HepG2 (cell line): ENCODE data around the gene SLC13A5. TPM values are rescaled to one million over a fixed set of nuclear protein-coding genes. Genes with fewer than 3 reads are reported as not detected.

ENCODE experiments used
- CENPT ChIP-seq: sonication (generic); formaldehyde crosslinking; IDR thresholded peaks from 2 replicates; pipeline ENCODE4 v1.8.0; 2022; ENCODE audit warnings: low read depth, mild to moderate bottlenecking, moderate library complexity, missing genetic modification reagents
- DPF2 ChIP-seq: sonication (generic); formaldehyde crosslinking; IDR thresholded peaks from 2 replicates; pipeline ENCODE4 v1.4.0; 2020; ENCODE audit warnings: mild to moderate bottlenecking, low read depth, missing genetic modification reagents, borderline replicate concordance
- ELF3 ChIP-seq: IDR thresholded peaks from 2 replicates; pipeline ENCODE4 v1.6.1; 2016; ENCODE audit warnings: missing genetic modification reagents, missing compliant biosample characterization
- MED1 ChIP-seq: sonication (generic); formaldehyde crosslinking; IDR thresholded peaks from 2 replicates; pipeline ENCODE4 v1.4.0; 2020; ENCODE audit warnings: missing genetic modification reagents
- NR3C1 ChIP-seq: sonication (generic); formaldehyde crosslinking; IDR thresholded peaks from 2 replicates; pipeline ENCODE4 v1.4.0; 2020; ENCODE audit warnings: missing genetic modification reagents
- PHF8 ChIP-seq: sonication (generic); formaldehyde crosslinking; IDR thresholded peaks from 2 replicates; pipeline ENCODE4 v1.5.0; 2020; ENCODE audit warnings: missing genetic modification reagents
- SMAD9 ChIP-seq: sonication (generic); formaldehyde crosslinking; IDR thresholded peaks from 2 replicates; pipeline ENCODE4 v1.5.1; 2020; ENCODE audit warnings: mild to moderate bottlenecking, missing genetic modification reagents
- TRIM24 ChIP-seq: sonication (generic); formaldehyde crosslinking; IDR thresholded peaks from 2 replicates; pipeline ENCODE4 v1.8.0; 2022; ENCODE audit warnings: mild to moderate bottlenecking, missing genetic modification reagents
- ZFP36L2 ChIP-seq: sonication (generic); formaldehyde crosslinking; IDR thresholded peaks from 2 replicates; pipeline ENCODE4 v1.4.0; 2020; ENCODE audit warnings: missing genetic modification reagents
- ZMYM2 ChIP-seq: sonication (generic); formaldehyde crosslinking; IDR thresholded peaks from 2 replicates; pipeline ENCODE4 v1.8.0; 2022; ENCODE audit warnings: mild to moderate bottlenecking, missing genetic modification reagents
- ZNF12 ChIP-seq: sonication (generic); formaldehyde crosslinking; IDR thresholded peaks from 2 replicates; pipeline ENCODE4 v1.5.0; 2020; ENCODE audit warnings: missing genetic modification reagents
- ZNF335 ChIP-seq: sonication (generic); formaldehyde crosslinking; IDR thresholded peaks from 2 replicates; pipeline ENCODE4 v1.4.0; 2020; ENCODE audit warnings: missing genetic modification reagents
- ZNF615 ChIP-seq: sonication (generic); formaldehyde crosslinking; IDR thresholded peaks from 2 replicates; pipeline ENCODE4 v1.5.0; 2020; ENCODE audit warnings: mild to moderate bottlenecking, missing genetic modification reagents, borderline replicate concordance
- ZNF678 ChIP-seq: sonication (generic); formaldehyde crosslinking; IDR thresholded peaks from 2 replicates; pipeline ENCODE4 v1.4.0; 2020; ENCODE audit warnings: mild to moderate bottlenecking, missing genetic modification reagents
- ZNF703 ChIP-seq: sonication (generic); formaldehyde crosslinking; IDR thresholded peaks from 2 replicates; pipeline ENCODE4 v1.5.1; 2020; ENCODE audit warnings: missing genetic modification reagents, mild to moderate bottlenecking, moderate library complexity, borderline replicate concordance
- ZSCAN30 ChIP-seq: sonication (generic); formaldehyde crosslinking; IDR thresholded peaks from 2 replicates; pipeline ENCODE4 v1.5.0; 2020; ENCODE audit warnings: mild to moderate bottlenecking, missing genetic modification reagents
- polyA plus RNA-seq, 8 experiments: library from polyadenylated mRNA; depleted of rRNA in 3 of 8; stranded (reverse) in 7 of 8; unstranded in 1 of 8; fragments of >200 nt; fragmentation: Illumina TruSeq in 4 of 8; extraction: Trizol in 4 of 8; gene quantifications; 2 replicates each; pipeline versions ENCODE4 v1.2.1 to v1.2.3, GENCODE V29; 2011 to 2016; ENCODE audit warnings: low read depth in 4 of 8, missing spikeins in 1 of 8, mixed read lengths in 1 of 8; ENCODE audit not compliant: insufficient read depth in 1 of 8
- total RNA-seq, 5 experiments: library from RNA; depleted of rRNA; stranded (reverse); fragments of >200 nt; fragmentation: Illumina TruSeq; extraction: Trizol; gene quantifications; 2 replicates each; pipeline ENCODE4 v1.2.3, GENCODE V29; 2016; ENCODE audit warnings: low read depth in 1 of 5
- TF ChIP-seq, protein P1 (sequence below): sonication (generic); formaldehyde crosslinking; IDR thresholded peaks from 2 replicates; pipeline ENCODE4 v1.4.0; 2020; ENCODE audit warnings: missing genetic modification reagents
- TF ChIP-seq, protein P2 (sequence below): sonication (generic); formaldehyde crosslinking; IDR thresholded peaks from 2 replicates; pipeline ENCODE4 v1.4.0; 2020; ENCODE audit warnings: missing genetic modification reagents, mild to moderate bottlenecking, borderline replicate concordance
- TF ChIP-seq, protein P3 (sequence below), 2 experiments: sonication (generic) in 1 of 2; formaldehyde crosslinking in 1 of 2; IDR thresholded peaks; 2 replicates each; pipeline versions ENCODE4 v1.4.0 to v1.6.1; 2016 to 2020; ENCODE audit warnings: borderline replicate concordance in 1 of 2, low read depth in 1 of 2, mild to moderate bottlenecking in 1 of 2, missing genetic modification reagents in 1 of 2
- TF ChIP-seq, protein P4 (sequence below): sonication (generic); formaldehyde crosslinking; IDR thresholded peaks from 2 replicates; pipeline ENCODE4 v1.8.0; 2022; ENCODE audit warnings: missing genetic modification reagents, mild to moderate bottlenecking, borderline replicate concordance

Gene SLC13A5
- total and polyA plus RNA-seq, 2 of the 13 experiments (the other 11 are each of a cell fraction or from before 2014, with no cell fraction given), result 42.8 to 310 TPM

DNA sequence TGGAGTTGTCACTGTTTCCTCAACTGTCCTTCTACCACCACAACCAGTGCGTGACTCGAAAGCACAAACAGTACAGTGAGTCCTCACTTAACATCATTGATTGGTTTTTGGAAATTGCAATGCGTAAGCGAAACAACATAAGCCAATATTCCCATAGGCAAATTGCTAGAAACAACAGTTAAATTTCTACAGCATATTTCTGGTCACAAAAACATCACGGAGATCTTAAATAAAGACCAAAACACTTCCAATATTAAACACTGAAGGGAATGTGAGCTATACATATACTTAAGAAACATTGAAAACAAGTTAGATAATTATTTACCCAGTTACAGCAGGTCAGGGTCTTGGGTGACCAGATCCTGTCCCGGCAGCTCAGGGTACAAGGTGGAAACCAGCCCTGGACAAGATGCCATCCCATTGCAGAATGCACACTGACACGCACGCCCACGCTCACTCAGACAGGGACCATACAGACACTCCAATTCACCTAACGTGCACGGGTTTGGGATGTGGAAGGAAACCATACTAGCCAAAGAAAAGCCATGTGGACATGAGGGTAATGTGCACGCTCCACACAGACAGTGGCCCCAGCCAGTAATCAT is 4.7 kb downstream of the SLC13A5 start (continued):
- TF ChIP-seq, protein P1, sequence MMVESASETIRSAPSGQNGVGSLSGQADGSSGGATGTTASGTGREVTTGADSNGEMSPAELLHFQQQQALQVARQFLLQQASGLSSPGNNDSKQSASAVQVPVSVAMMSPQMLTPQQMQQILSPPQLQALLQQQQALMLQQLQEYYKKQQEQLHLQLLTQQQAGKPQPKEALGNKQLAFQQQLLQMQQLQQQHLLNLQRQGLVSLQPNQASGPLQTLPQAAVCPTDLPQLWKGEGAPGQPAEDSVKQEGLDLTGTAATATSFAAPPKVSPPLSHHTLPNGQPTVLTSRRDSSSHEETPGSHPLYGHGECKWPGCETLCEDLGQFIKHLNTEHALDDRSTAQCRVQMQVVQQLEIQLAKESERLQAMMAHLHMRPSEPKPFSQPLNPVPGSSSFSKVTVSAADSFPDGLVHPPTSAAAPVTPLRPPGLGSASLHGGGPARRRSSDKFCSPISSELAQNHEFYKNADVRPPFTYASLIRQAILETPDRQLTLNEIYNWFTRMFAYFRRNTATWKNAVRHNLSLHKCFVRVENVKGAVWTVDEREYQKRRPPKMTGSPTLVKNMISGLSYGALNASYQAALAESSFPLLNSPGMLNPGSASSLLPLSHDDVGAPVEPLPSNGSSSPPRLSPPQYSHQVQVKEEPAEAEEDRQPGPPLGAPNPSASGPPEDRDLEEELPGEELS (CRISPR knock-in tag), result peak; percentile 42; the same call in 1 of the 2 replicates
- TF ChIP-seq, protein P2, sequence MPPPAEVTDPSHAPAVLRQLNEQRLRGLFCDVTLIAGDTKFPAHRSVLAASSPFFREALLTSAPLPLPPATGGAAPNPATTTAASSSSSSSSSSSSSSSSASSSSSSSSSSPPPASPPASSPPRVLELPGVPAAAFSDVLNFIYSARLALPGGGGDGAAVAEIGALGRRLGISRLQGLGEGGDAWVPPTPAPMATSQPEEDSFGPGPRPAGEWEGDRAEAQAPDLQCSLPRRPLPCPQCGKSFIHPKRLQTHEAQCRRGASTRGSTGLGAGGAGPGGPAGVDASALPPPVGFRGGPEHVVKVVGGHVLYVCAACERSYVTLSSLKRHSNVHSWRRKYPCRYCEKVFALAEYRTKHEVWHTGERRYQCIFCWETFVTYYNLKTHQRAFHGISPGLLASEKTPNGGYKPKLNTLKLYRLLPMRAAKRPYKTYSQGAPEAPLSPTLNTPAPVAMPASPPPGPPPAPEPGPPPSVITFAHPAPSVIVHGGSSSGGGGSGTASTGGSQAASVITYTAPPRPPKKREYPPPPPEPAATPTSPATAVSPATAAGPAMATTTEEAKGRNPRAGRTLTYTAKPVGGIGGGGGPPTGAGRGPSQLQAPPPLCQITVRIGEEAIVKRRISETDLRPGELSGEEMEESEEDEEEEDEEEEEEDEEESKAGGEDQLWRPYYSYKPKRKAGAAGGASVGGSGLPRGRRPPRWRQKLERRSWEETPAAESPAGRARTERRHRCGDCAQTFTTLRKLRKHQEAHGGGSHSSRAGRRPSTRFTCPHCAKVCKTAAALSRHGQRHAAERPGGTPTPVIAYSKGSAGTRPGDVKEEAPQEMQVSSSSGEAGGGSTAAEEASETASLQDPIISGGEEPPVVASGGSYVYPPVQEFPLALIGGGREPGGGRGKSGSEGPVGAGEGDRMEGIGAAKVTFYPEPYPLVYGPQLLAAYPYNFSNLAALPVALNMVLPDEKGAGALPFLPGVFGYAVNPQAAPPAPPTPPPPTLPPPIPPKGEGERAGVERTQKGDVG, result peak; percentile 54; the same call in 1 of the 2 replicates
- TF ChIP-seq DPF2 (CRISPR knock-in tag) (no peak), ZNF615 (CRISPR knock-in tag) (no peak), ZNF12 (CRISPR knock-in tag) (no peak), ZNF703 (CRISPR knock-in tag) (no peak), CENPT (CRISPR knock-in tag) (no peak), NR3C1 (CRISPR knock-in tag) (no peak), MED1 (CRISPR knock-in tag) (peak; percentile 92), PHF8 (no peak), ZNF678 (CRISPR knock-in tag) (no peak), TRIM24 (CRISPR knock-in tag) (no peak), ZSCAN30 (no peak), ELF3 (CRISPR knock-in tag) (no peak), ZFP36L2 (CRISPR knock-in tag) (no peak), ZMYM2 (CRISPR knock-in tag) (no peak), SMAD9 (CRISPR knock-in tag) (no peak), ZNF335 (CRISPR knock-in tag) (no peak)
- TF ChIP-seq, protein P3, sequence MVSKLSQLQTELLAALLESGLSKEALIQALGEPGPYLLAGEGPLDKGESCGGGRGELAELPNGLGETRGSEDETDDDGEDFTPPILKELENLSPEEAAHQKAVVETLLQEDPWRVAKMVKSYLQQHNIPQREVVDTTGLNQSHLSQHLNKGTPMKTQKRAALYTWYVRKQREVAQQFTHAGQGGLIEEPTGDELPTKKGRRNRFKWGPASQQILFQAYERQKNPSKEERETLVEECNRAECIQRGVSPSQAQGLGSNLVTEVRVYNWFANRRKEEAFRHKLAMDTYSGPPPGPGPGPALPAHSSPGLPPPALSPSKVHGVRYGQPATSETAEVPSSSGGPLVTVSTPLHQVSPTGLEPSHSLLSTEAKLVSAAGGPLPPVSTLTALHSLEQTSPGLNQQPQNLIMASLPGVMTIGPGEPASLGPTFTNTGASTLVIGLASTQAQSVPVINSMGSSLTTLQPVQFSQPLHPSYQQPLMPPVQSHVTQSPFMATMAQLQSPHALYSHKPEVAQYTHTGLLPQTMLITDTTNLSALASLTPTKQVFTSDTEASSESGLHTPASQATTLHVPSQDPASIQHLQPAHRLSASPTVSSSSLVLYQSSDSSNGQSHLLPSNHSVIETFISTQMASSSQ (IDR thresholded peaks at IDR 0.05; ENCODE audit: low read depth), result peak; percentile 48; the same call in 1 of the 2 replicates
- TF ChIP-seq, protein P3 (CRISPR knock-in tag; IDR thresholded peaks at IDR 0.05; ENCODE audit: borderline replicate concordance), result no peak
- TF ChIP-seq, protein P4, sequence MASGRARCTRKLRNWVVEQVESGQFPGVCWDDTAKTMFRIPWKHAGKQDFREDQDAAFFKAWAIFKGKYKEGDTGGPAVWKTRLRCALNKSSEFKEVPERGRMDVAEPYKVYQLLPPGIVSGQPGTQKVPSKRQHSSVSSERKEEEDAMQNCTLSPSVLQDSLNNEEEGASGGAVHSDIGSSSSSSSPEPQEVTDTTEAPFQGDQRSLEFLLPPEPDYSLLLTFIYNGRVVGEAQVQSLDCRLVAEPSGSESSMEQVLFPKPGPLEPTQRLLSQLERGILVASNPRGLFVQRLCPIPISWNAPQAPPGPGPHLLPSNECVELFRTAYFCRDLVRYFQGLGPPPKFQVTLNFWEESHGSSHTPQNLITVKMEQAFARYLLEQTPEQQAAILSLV (CRISPR knock-in tag), result no peak
